HG03342 (cell line): ENCODE data around the gene HOXA6.

ENCODE experiments used
- ATAC-seq: cut with Tn5 transposase; IDR thresholded peaks from one replicate; pipeline ENCODE4 v1.9.1; 2021; ENCODE audit warnings: mild to moderate bottlenecking, moderate library complexity; ENCODE audit not compliant: unreplicated experiment

The HOXA6 gene

GRCh38 chr7:27185013-27185853 is 37.7 kb upstream of the HOXA6 start, which contains the start of gene HOXA11:
Gene HOXA11, minus strand, starts transcription at chr7:27185232. Its CDS starts 88 bp downstream, at chr7:27185144.
- ATAC-seq = no peak

- no peak for ATAC-seq
Observed at GRCh38 chr7:27184337-27185012, 36.9 kb upstream of the HOXA6 start.

GRCh38 chr7:27183682-27184336 is 36.2 kb upstream of the HOXA6 start:
- no peak for ATAC-seq

- ATAC-seq = no peak
Observed at GRCh38 chr7:27182861-27183681, 35.5 kb upstream of the HOXA6 start.

- ATAC-seq = no peak
Observed at GRCh38 chr7:27182285-27182841, 34.8 kb upstream of the HOXA6 start.

- no peak for ATAC-seq
Observed at GRCh38 chr7:27181795-27182275, 34.3 kb upstream of the HOXA6 start.

GRCh38 chr7:27180431-27181420 is 33.2 kb upstream of the HOXA6 start:
- ATAC-seq = no peak

GRCh38 chr7:27179503-27180430 is 32.2 kb upstream of the HOXA6 start:
- no peak for ATAC-seq

GRCh38 chr7:27179030-27179429 is 31.5 kb upstream of the HOXA6 start:
- ATAC-seq = no peak

GRCh38 chr7:27178366-27178765 is 30.8 kb upstream of the HOXA6 start:
- ATAC-seq = no peak

GRCh38 chr7:27177795-27178320 is 30.3 kb upstream of the HOXA6 start:
- ATAC-seq = no peak

- no peak for ATAC-seq
Observed at GRCh38 chr7:27176962-27177794, 29.6 kb upstream of the HOXA6 start.

- no peak for ATAC-seq
Observed at GRCh38 chr7:27176524-27176845, 28.9 kb upstream of the HOXA6 start.

GRCh38 chr7:27175626-27176523 is 28.3 kb upstream of the HOXA6 start:
- ATAC-seq = no peak

GRCh38 chr7:27174874-27175625 is 27.5 kb upstream of the HOXA6 start:
- no peak for ATAC-seq
